Mesodermal cell (in vitro differentiated cells): ENCODE results near the gene CFAP47.

Experiments used
- H3K27ac ChIP-seq: 2 replicates; pipeline ENCODE4 v1.7.0; 2013; ENCODE audit warnings: mild to moderate bottlenecking, low read depth, low read length, moderate library complexity; ENCODE audit not compliant: severe bottlenecking
- H3K36me3 ChIP-seq: 2 replicates; pipeline ENCODE4 v1.7.1; 2013; ENCODE audit warnings: mild to moderate bottlenecking, low read length, moderate library complexity; ENCODE audit not compliant: control insufficient read depth, insufficient read depth
- H3K4me1 ChIP-seq: one replicate; pipeline ENCODE4 v1.7.1; 2013; ENCODE audit warnings: mild to moderate bottlenecking, low read length; ENCODE audit not compliant: insufficient read depth, control insufficient read depth, poor library complexity, severe bottlenecking
- H3K4me3 ChIP-seq: 2 replicates; pipeline ENCODE4 v1.7.0; 2013; ENCODE audit warnings: low read length, control low read depth, mild to moderate bottlenecking; ENCODE audit not compliant: insufficient read depth, poor library complexity, severe bottlenecking; ENCODE audit errors: extremely low read depth
- H3K9me3 ChIP-seq: 2 replicates; pipeline ENCODE4 v1.7.1; 2013; ENCODE audit warnings: mild to moderate bottlenecking, low read length, moderate library complexity; ENCODE audit not compliant: control insufficient read depth
- WGBS, 2 experiments: methylation state at CpG; one replicate each; pipeline ENCODE4 v1.1.5; 2013; ENCODE audit warnings: missing lambda C conversion rate in 2 of 2; ENCODE audit not compliant: insufficient coverage in 2 of 2; 5-methylcytosine and 5-hydroxymethylcytosine counted together

The CFAP47 gene

DNA sequence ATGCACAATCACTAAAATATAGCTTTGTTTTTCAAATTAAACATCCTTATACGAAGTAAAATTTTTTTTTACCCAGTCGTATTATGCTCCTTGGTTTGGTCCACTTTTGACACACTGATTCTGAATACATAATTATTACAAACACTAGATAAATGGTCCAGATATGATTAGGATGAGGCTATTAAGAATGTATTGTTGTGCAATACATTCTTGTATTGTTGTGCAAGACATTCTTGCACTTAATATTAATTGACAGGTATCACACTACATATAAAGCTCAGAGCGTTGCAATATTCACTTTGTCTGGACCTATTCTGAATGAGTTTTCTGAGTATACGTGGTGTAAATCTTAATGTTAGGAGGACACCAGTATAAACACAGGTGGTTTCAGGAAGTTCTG, 464.0 kb downstream of the CFAP47 start:
- H3K9me3 ChIP-seq: no peaks in the 10 kb centered on the region
- H3K4me3 ChIP-seq: no peak overlapping the region
- no peaks in the 10 kb centered on the region for H3K4me1 ChIP-seq
- no CpG with 5 or more reads among the region's 4 CpGs for WGBS, 2 experiments
- H3K27ac ChIP-seq: no peak overlapping the region
- H3K36me3 ChIP-seq: no peaks in the 10 kb centered on the region

DNA sequence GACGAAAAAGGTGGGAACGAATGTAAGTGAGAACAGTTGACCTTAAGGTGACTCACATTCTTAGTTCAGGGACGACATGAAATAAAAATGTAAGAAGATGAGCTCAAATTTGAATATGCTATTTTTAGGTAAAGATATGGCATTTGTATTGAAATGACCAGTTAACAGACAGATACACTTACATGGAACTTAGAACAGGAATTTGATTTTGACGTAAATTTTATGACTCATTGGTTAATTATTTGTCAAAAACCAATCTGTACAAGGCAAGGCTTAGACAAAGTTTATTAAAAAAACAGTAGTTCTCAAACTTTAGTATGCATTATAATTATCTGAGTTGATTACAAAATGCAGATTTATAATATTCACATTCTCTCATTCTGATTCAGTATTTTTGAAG, 469.4 kb downstream of the CFAP47 start:
- Histone ChIP-seq H3K4me3 (no peak overlapping the region), H3K9me3 (no peaks in the 10 kb centered on the region), H3K36me3 (no peaks in the 10 kb centered on the region), H3K4me1 (no peaks in the 10 kb centered on the region), H3K27ac (no peak overlapping the region)
- 96% methylated on average over 2 of the region's 4 CpGs for WGBS, 2 experiments

GRCh38 chrX:36401774-36402173, 482.2 kb downstream of the CFAP47 start:
- Histone ChIP-seq H3K36me3 (no peaks in the 10 kb centered on the region), H3K4me1 (no peaks in the 10 kb centered on the region), H3K9me3 (no peaks in the 10 kb centered on the region), H3K4me3 (no peak overlapping the region), H3K27ac (no peak overlapping the region)
- WGBS, 2 experiments: 80 to 100% methylated on average over 1 to 2 of the region's 3 CpGs

DNA sequence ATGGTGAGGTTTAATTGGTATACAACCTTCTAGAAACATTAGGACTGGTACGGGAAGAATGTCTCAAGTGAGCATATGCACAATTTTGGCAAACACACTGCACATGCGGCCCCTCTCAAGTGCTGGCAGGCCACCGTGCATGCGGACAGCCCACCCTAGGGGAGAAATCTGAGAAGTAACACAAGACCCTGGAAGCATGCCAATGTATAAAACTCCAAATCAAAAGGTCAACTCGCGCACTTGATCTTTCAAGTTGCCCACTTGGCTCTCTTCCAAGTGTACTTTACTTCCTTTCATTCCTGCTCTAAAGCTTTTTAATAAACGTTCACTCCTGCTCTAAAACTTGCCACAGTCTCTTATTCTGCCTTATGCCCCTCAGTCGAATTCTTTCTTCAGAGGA, 488.3 kb downstream of the CFAP47 start:
- WGBS, 2 experiments: 78 to 83% methylated on average over 2 to 3 of the region's 8 CpGs
- no peaks in the 10 kb centered on the region for H3K9me3 ChIP-seq
- H3K4me3 ChIP-seq: no peak overlapping the region
- no peaks in the 10 kb centered on the region for H3K4me1 ChIP-seq
- no peak overlapping the region for H3K27ac ChIP-seq
- no peaks in the 10 kb centered on the region for H3K36me3 ChIP-seq

- no peak overlapping the region for H3K4me3 ChIP-seq
- no peak overlapping the region for H3K27ac ChIP-seq
- no peaks in the 10 kb centered on the region for H3K9me3 ChIP-seq
- H3K36me3 ChIP-seq: no peaks in the 10 kb centered on the region
- H3K4me1 ChIP-seq: no peaks in the 10 kb centered on the region
- 83% methylated on average over 2 of the region's 2 CpGs; no CpG with 5 or more reads in 1 of the 2 experiments for WGBS, 2 experiments
These were observed 494.5 kb downstream of the CFAP47 start for GRCh38 chrX:36414056-36414455.

DNA sequence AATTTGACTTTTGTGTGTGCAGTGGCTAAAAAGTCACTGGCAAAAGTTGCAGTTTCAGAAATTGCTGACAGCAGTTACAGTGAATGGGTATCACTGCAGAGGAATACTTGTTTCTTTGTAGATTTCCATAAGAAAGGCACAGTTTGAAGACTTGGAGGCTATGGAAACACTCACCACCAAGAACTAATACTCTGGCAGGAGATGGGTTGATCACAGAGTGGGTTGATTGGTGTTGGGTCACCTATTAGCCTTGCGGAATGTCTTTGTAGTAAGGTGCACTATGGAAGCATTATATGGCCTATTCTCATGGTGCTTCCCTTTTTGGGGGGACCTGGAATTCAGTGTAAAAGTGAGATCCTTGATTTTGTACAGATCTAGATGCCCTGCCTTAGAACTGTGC, 502.8 kb downstream of the CFAP47 start:
- no peaks in the 10 kb centered on the region for H3K4me1 ChIP-seq
- H3K27ac ChIP-seq: no peak overlapping the region
- no peaks in the 10 kb centered on the region for H3K36me3 ChIP-seq
- no peaks in the 10 kb centered on the region for H3K9me3 ChIP-seq
- WGBS, 2 experiments: no CpG with 5 or more reads among the region's 1 CpG
- no peak overlapping the region for H3K4me3 ChIP-seq

DNA sequence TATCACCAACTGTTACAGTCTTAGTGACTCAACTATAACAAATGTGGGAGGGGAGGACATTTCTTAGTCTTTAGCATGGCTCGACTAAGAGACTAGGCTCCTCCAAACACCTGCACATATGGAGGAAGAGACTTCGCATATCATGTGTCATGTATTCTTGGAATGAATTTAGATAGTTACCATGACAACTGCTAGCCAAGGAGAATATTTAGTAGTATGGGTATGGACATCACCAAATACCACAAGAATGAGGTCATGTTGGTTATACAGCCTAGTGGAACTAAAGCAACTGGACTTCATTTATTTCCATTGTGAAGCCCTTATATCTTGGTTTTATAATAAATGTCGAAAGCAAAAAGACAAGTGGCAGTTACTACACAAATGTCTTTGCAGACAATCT, 512.3 kb downstream of the CFAP47 start:
- H3K36me3 ChIP-seq: no peaks in the 10 kb centered on the region
- H3K4me3 ChIP-seq: no peak overlapping the region
- no peaks in the 10 kb centered on the region for H3K4me1 ChIP-seq
- no peaks in the 10 kb centered on the region for H3K9me3 ChIP-seq
- no peak overlapping the region for H3K27ac ChIP-seq
- no CpG with 5 or more reads among the region's 3 CpGs for WGBS, 2 experiments

DNA sequence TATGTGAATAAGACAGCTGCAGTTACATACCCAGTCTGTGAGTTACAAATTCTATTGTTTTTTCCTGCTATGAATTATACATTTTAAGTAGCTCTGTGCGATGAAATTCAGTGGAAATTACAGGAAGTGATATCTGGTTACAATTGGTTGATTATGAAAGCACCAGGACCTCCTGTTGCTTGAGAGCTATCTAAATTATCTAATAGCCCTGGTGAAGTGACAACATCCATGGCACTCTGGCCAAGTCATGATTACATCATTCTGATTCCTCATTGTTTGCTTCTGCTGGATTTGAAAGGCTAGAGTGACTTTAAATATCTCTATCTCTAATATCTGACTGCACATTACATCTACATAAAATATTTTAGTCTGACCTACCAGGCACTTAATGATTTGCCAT, 515.0 kb downstream of the CFAP47 start:
- WGBS, 2 experiments: 100% methylated on average over 1 of the region's 1 CpG; no CpG with 5 or more reads in 1 of the 2 experiments
- Histone ChIP-seq H3K4me1 (no peaks in the 10 kb centered on the region), H3K27ac (no peak overlapping the region), H3K9me3 (no peaks in the 10 kb centered on the region), H3K4me3 (no peak overlapping the region), H3K36me3 (no peaks in the 10 kb centered on the region)
